Skeletal muscle satellite cell (primary cell): ENCODE measurements around the gene INF2.
"Not testable (repeated sequence)": the region's sequence is repeated elsewhere in the genome, so short reads cannot be mapped to it uniquely, and the experiment has no call there.

Source experiments
- H3K27me3 ChIP-seq: 2 replicates; pipeline ENCODE4 v1.7.0; 2013; ENCODE audit warnings: low read length; ENCODE audit not compliant: control insufficient read depth, insufficient read depth
- H3K36me3 ChIP-seq: 2 replicates; pipeline ENCODE4 v1.7.0; 2013; ENCODE audit warnings: mild to moderate bottlenecking, control low read depth, low read length; ENCODE audit not compliant: insufficient read depth
- H3K4me1 ChIP-seq: 2 replicates; pipeline ENCODE4 v1.7.0; 2013; ENCODE audit warnings: low read length; ENCODE audit not compliant: control insufficient read depth, insufficient read depth
- H3K4me2 ChIP-seq: 2 replicates; pipeline ENCODE4 v1.7.0; 2013; ENCODE audit warnings: mild to moderate bottlenecking, low read length
- H3K4me3 ChIP-seq: 2 replicates; pipeline ENCODE4 v1.7.0; 2013; ENCODE audit warnings: low read length
- H3K9ac ChIP-seq: 2 replicates; pipeline ENCODE4 v1.7.0; 2013; ENCODE audit warnings: mild to moderate bottlenecking, low read depth, low read length, moderate library complexity
- H3K9me3 ChIP-seq: replicated peaks from 2 replicates; pipeline ENCODE4 v1.7.0; 2013; ENCODE audit warnings: mild to moderate bottlenecking, control low read depth, low read length

INF2 gene

GRCh38 chr14:104650981-104651875 lies 38.2 kb upstream of the INF2 start:
- Histone ChIP-seq H3K36me3 (no peaks in the 10 kb centered on the region), H3K9ac (no peak overlapping the region), H3K4me2 (no peak overlapping the region), H3K9me3 (peaks cover 4% of the 10 kb centered on the region), H3K27me3 (peaks cover 14% of the 10 kb centered on the region), H3K4me1 (peaks cover 4% of the 10 kb centered on the region), H3K4me3 (no peak overlapping the region)

GRCh38 chr14:104651876-104652260 lies 37.5 kb upstream of the INF2 start:
- Histone ChIP-seq H3K4me2 (no peak overlapping the region), H3K36me3 (no peaks in the 10 kb centered on the region), H3K27me3 (peaks cover 14% of the 10 kb centered on the region), H3K4me1 (peaks cover 6% of the 10 kb centered on the region), H3K9me3 (peaks cover 4% of the 10 kb centered on the region), H3K9ac (no peak overlapping the region), H3K4me3 (no peak overlapping the region)

- H3K4me2 ChIP-seq, result no peak overlapping the region
- peaks cover 6% of the 10 kb centered on the region for H3K4me1 ChIP-seq
- no peak overlapping the region for H3K9ac ChIP-seq
- H3K4me3 ChIP-seq, result no peak overlapping the region
- no peaks in the 10 kb centered on the region for H3K36me3 ChIP-seq
- H3K9me3 ChIP-seq, result peaks cover 4% of the 10 kb centered on the region
- H3K27me3 ChIP-seq, result peaks cover 16% of the 10 kb centered on the region
Measured at GRCh38 chr14:104652386-104652785, 37.0 kb upstream of the INF2 start.

GRCh38 chr14:104653130-104653920 lies 36.1 kb upstream of the INF2 start:
- H3K9me3 ChIP-seq, H3K4me2 ChIP-seq, H3K4me1 ChIP-seq, H3K36me3 ChIP-seq, H3K4me3 ChIP-seq, H3K9ac ChIP-seq: not testable (repeated sequence)
- H3K27me3 ChIP-seq, result peaks cover 13% of the 10 kb centered on the region

GRCh38 chr14:104654119-104654518 lies 35.3 kb upstream of the INF2 start:
- no peak overlapping the region for H3K4me2 ChIP-seq
- no peak overlapping the region for H3K4me3 ChIP-seq
- no peaks in the 10 kb centered on the region for H3K36me3 ChIP-seq
- H3K9ac ChIP-seq, result no peak overlapping the region
- H3K27me3 ChIP-seq, result peaks cover 13% of the 10 kb centered on the region
- peaks cover 4% of the 10 kb centered on the region for H3K9me3 ChIP-seq
- peaks cover 6% of the 10 kb centered on the region for H3K4me1 ChIP-seq

GRCh38 chr14:104655128-104655848 lies 34.1 kb upstream of the INF2 start:
- Histone ChIP-seq H3K4me1 (peaks cover 14% of the 10 kb centered on the region), H3K9me3 (peaks cover 4% of the 10 kb centered on the region), H3K27me3 (peaks cover 8% of the 10 kb centered on the region), H3K36me3 (no peaks in the 10 kb centered on the region), H3K9ac (no peak overlapping the region), H3K4me3 (no peak overlapping the region), H3K4me2 (no peak overlapping the region)

GRCh38 chr14:104656014-104656714 lies 33.3 kb upstream of the INF2 start:
- peaks cover 19% of the 10 kb centered on the region for H3K4me1 ChIP-seq
- no peaks in the 10 kb centered on the region for H3K36me3 ChIP-seq
- H3K4me2 ChIP-seq, result peak overlapping the region; percentile 15
- peaks cover 8% of the 10 kb centered on the region for H3K27me3 ChIP-seq
- H3K9ac ChIP-seq, result no peak overlapping the region
- peaks cover 6% of the 10 kb centered on the region for H3K9me3 ChIP-seq
- no peak overlapping the region for H3K4me3 ChIP-seq

- Histone ChIP-seq H3K4me2 (no peak overlapping the region), H3K4me3 (no peak overlapping the region), H3K9me3 (peaks cover 9% of the 10 kb centered on the region), H3K4me1 (peaks cover 19% of the 10 kb centered on the region), H3K36me3 (no peaks in the 10 kb centered on the region), H3K27me3 (peaks cover 8% of the 10 kb centered on the region), H3K9ac (no peak overlapping the region)
Measured at GRCh38 chr14:104657101-104657524, 32.3 kb upstream of the INF2 start.

- Histone ChIP-seq H3K27me3 (peaks cover 8% of the 10 kb centered on the region), H3K4me1 (peaks cover 19% of the 10 kb centered on the region), H3K9me3 (peaks cover 9% of the 10 kb centered on the region), H3K36me3 (no peaks in the 10 kb centered on the region), H3K4me3 (no peak overlapping the region), H3K4me2 (no peak overlapping the region), H3K9ac (no peak overlapping the region)
Measured at GRCh38 chr14:104657563-104658324, 31.7 kb upstream of the INF2 start.

- Histone ChIP-seq H3K27me3 (peaks cover 8% of the 10 kb centered on the region), H3K4me2 (no peak overlapping the region), H3K9me3 (peaks cover 9% of the 10 kb centered on the region), H3K4me3 (no peak overlapping the region), H3K9ac (no peak overlapping the region), H3K4me1 (peaks cover 19% of the 10 kb centered on the region), H3K36me3 (no peaks in the 10 kb centered on the region)
Measured at GRCh38 chr14:104658325-104658712, 31.1 kb upstream of the INF2 start.
